Right atrium auricular region (tissue), 2 donors: ENCODE measurements around the gene AGTRAP. TPM values are rescaled to one million over a fixed set of nuclear protein-coding genes. Genes with fewer than 3 reads are reported as not detected.

Experiments used
- DNase-seq: peaks from one replicate; pipeline ENCODE4 v3.0.0-alpha.2; 2019; ENCODE audit warnings: low spot score
- H3K27ac ChIP-seq, 2 donors: fragments of 200-600 bp; sonication (generic); 1 replicate in 1 of 2; 2 replicates in 1 of 2; pipeline ENCODE4 v1.5.1; 2016 to 2019
- H3K27me3 ChIP-seq, 2 donors: fragments of 200-600 bp; sonication (generic); one replicate each; pipeline versions ENCODE4 v1.5.1 to v1.6.0; 2017 to 2019
- H3K36me3 ChIP-seq: fragments of 200-600 bp; sonication (generic); one replicate; pipeline ENCODE4 v1.5.1; 2016
- H3K4me1 ChIP-seq, 2 donors: fragments of 200-600 bp; sonication (generic); one replicate each; pipeline versions ENCODE4 v1.5.1 to v1.6.0; 2017 to 2019
- H3K4me3 ChIP-seq, 2 donors: fragments of 200-600 bp; sonication (generic); 1 replicate in 1 of 2; 2 replicates in 1 of 2; pipeline ENCODE4 v1.5.1; 2017 to 2019; ENCODE audit warnings: mild to moderate bottlenecking in 1 of 2, moderate library complexity in 1 of 2
- H3K9me3 ChIP-seq, 2 donors: fragments of 200-600 bp; sonication (generic); one replicate each; pipeline ENCODE4 v1.5.1; 2019
- total RNA-seq, 2 donors: library from RNA; depleted of rRNA; stranded (reverse); fragments of >200 nt; gene quantifications; one replicate each; pipeline ENCODE4 v1.1.0, GENCODE V29; 2016
- TF ChIP-seq, protein P1 (sequence below), 2 donors: fragments of 200-600 bp; sonication (generic); IDR thresholded peaks; one replicate each; pipeline ENCODE4 v1.5.1; 2019; ENCODE audit warnings: antibody characterized with exemption in 2 of 2

The AGTRAP gene
- total RNA-seq, 2 donors from 2014 or later: 20.8 to 47.2 TPM

DNA sequence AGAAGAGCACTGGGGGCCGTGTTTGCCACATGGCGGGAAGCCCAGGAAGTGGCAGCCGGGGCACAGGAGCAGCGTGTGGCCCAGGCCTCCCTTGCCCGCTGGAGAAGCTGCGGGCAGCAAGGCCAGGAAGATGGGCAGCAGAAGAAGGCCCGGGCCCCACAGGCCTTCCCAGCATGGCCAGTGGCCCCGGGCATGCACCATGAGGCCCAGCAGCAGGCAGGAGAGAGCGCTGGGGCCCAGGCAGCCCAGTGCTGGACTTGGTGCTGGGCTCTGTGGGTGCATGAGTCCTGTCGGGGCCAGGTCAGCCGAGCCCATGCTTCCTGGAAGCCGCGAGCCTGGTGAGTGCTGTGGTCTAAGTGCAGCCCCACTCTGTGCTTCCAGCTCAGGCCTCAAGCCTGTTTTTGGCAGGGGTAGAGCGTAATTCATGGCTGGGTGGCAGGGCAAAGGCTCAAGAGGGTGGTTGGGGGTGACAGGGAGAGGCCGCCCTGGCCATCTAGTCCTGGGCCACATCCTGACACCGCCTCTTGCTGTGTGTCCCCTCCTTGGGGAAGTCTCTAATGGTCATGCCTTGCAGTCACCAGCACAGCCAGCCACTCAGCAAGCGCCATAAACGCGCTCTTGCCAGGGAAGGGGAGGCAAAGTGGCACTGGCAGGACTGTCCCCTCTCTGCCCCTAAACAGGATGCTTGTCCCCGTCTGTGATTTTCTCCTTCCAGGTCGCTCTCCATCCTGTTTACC lies 48.5 kb downstream of the AGTRAP start:
- DNase-seq: no peak
- Histone ChIP-seq H3K27me3 (no peaks in the 10 kb centered on the region), H3K4me3 (peak overlapping the region in 1 of 2 donors; percentile 35), H3K36me3 (no peaks in the 10 kb centered on the region), H3K4me1 (peaks cover 0 to 50% of the 10 kb centered on the region in 2 donors), H3K9me3 (no peaks in the 10 kb centered on the region), H3K27ac (peak overlapping the region; percentile 96 to 98)
- TF ChIP-seq, protein P1, sequence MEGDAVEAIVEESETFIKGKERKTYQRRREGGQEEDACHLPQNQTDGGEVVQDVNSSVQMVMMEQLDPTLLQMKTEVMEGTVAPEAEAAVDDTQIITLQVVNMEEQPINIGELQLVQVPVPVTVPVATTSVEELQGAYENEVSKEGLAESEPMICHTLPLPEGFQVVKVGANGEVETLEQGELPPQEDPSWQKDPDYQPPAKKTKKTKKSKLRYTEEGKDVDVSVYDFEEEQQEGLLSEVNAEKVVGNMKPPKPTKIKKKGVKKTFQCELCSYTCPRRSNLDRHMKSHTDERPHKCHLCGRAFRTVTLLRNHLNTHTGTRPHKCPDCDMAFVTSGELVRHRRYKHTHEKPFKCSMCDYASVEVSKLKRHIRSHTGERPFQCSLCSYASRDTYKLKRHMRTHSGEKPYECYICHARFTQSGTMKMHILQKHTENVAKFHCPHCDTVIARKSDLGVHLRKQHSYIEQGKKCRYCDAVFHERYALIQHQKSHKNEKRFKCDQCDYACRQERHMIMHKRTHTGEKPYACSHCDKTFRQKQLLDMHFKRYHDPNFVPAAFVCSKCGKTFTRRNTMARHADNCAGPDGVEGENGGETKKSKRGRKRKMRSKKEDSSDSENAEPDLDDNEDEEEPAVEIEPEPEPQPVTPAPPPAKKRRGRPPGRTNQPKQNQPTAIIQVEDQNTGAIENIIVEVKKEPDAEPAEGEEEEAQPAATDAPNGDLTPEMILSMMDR (IDR thresholded peaks at IDR 0.05): no peak

DNA sequence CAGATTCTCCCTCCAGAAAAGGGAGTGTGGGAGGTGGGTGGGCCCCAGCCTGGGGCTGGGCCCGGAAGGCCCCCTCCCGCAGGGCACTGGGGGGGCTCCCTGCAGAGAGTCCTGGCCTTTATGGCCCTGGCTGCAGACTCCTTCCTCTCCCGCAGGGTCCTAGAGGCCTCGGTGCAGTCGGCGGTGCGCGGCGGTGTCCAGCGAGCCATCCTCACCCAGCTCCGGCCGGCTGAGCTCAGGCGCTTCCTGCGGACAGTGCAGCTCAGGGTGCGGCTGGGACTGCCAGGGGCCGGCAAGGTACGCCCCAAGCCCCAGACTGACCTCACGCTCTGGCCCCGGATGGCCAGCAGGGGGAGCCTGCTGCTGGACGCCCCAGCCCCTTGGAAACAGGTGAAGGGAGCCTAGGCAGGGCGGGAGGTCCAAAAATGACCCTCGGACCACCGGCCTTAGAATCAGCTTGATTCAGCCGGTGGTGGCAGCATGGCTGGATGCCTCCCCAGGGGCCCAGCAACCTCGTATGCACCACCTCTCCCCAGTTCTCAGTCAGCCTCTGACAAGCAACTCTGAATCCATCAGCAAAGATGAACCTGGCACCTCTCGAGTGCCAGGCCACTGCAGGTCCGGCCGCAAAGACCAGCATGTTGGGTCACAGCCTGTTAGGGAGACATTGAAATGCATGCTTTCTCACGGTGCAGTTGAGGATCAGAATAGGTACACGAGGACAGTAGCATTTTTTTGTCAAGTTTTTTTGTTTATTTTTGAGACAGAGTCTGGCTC lies 49.2 kb downstream of the AGTRAP start:
- Histone ChIP-seq H3K4me1 (peaks cover 0 to 58% of the 10 kb centered on the region in 2 donors), H3K27me3 (no peaks in the 10 kb centered on the region), H3K36me3 (peaks cover 3% of the 10 kb centered on the region), H3K4me3 (peak overlapping the region; percentile 3 to 35), H3K27ac (peak overlapping the region; percentile 96 to 98), H3K9me3 (no peaks in the 10 kb centered on the region)
- DNase-seq: peak; percentile 78
- TF ChIP-seq, protein P1 (IDR thresholded peaks at IDR 0.05): peak; percentile 88 to 91

DNA sequence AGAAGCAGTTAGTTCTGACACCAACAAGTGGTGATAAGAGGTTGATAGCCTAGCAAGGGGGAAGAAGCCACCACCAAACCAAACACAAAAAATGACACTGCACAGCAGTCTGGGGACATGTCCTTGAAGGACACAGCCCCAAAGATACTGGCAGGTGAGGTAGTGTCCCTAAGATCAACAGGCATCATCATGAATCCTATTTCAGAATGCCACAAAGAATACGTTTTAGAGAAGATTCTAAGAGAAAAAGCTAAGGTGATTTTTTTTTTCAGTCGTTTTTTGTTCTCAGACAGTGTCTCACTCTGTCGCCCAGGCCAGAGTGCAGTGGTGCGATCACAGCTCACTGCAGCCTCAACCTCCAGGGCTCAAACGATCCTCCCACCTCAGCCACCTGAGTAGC lies 50.2 kb downstream of the AGTRAP start:
- Histone ChIP-seq H3K27ac (peak overlapping the region; percentile 96 to 98), H3K4me1 (peaks cover 0 to 66% of the 10 kb centered on the region in 2 donors), H3K4me3 (no peak overlapping the region), H3K36me3 (peaks cover 3% of the 10 kb centered on the region), H3K9me3 (no peaks in the 10 kb centered on the region), H3K27me3 (no peaks in the 10 kb centered on the region)
- no peak for DNase-seq
- TF ChIP-seq, protein P1 (IDR thresholded peaks at IDR 0.05): no peak

DNA sequence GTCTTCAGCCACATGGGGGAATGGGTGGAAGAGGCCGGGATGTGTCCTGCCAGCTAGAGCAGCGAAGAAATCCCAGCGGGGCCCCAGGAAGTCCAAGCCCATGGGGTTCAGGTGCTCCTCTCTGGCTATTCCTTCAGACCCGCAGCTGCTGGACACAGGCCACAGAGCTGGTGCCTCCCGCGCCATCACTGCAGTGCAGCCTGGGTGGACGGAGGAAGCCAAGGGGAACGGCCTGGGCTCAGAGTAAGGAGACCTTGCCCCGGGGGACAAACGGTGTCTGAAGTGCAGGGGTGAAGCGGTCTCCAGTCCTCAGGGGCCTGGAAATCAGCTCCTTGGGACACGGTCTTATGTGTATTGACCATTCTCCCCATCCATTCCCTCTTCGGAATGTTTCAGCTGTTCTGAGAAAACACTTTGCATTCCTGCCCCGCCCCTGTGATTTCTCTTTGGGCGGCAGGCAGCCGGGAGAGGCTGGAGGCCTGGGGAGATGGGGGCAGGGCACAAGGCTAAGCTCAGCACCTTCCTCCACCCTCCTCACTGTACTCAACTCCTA lies 51.4 kb downstream of the AGTRAP start:
- no peaks in the 10 kb centered on the region for H3K9me3 ChIP-seq
- peak overlapping the region; percentile 96 to 98 for H3K27ac ChIP-seq
- H3K27me3 ChIP-seq: no peaks in the 10 kb centered on the region
- H3K36me3 ChIP-seq: peaks cover 8% of the 10 kb centered on the region
- H3K4me3 ChIP-seq: no peak overlapping the region
- TF ChIP-seq, protein P1 (IDR thresholded peaks at IDR 0.05): no peak
- DNase-seq: peak; percentile 78
- H3K4me1 ChIP-seq: peaks cover 0 to 78% of the 10 kb centered on the region in 2 donors

DNA sequence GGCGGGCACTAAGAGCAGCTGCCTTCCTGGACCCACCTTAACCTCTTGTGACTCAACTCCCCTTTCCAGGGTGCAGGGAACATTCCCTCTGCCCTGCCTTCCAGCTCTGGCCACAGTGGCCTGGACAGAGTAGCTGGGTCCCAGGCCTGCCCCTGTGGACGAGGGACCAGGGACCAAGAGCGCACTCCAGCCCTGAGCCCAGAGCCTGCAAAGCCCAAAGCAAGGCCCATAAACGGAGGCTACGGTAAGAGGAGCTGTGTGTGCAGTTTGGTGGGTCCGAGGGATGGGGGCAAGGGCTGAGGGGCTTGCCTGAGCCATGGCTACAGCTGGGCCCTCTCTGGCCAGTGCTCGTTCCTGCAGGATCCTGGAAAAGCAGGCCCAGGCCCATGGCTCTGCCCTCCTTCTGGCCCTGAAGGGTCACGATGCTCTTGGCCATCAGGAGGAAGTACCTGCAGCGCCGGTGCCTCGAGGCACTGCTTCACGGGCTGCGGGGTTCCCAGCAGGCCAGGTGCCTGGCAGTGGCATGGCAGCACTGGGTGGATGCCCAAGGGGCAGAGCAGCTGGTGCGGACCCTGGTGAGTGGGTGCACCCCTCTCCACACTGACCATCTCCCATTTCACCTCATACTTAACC lies 52.0 kb downstream of the AGTRAP start:
- H3K36me3 ChIP-seq: peaks cover 8% of the 10 kb centered on the region
- H3K27ac ChIP-seq: peak overlapping the region; percentile 96 to 98
- no peaks in the 10 kb centered on the region for H3K9me3 ChIP-seq
- no peaks in the 10 kb centered on the region for H3K27me3 ChIP-seq
- H3K4me1 ChIP-seq: peaks cover 0 to 84% of the 10 kb centered on the region in 2 donors
- H3K4me3 ChIP-seq: no peak overlapping the region
- no peak for DNase-seq
- TF ChIP-seq, protein P1 (IDR thresholded peaks at IDR 0.05): no peak
